ENCODE measurements around the gene TMEM119. TPM values are rescaled to one million over a fixed set of nuclear protein-coding genes. Genes with fewer than 3 reads are reported as not detected.

Gene TMEM119
- total and polyA plus RNA-seq, 2 of the 4 experiments (the other 2 are of a cell fraction) = 8.1 to 9.2 TPM

DNA sequence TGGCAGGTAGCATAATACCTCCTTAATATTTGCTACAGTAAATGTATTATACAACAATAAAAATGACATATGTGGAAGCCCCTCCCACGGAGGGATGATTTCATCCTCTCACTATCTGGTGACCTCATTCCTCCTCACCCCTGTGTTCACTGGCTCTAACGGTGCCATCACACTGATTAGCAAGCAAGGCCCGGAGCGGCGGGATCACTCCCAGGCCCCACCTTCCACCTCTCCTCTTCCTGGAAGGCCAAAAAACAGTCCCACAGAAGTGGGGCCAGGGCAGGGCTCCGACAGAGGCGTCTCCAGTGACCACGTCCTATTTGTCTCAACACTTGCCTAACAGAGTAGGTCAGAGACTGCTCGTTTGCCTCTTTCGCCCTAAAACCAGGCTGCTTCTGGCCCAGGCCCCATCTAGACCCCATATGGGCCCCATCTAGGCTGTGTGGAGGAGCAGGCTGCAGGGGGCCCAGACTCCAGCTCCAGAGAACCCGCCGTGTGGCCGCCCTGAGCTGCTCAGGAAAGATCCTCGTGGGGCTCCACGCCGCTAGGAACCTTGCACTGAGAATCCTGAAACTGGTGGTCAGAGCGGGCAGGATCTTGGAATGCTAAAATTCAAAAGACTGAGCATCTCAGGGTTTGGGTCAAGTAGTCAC lies 32.1 kb upstream of the TMEM119 start:
- H3K4me3 ChIP-seq (ENCODE audit: insufficient read depth, low read depth, low read length) = no peak overlapping the region
- peak overlapping the region; percentile 43 for H3K18ac ChIP-seq (ENCODE audit: low read depth, low read length)
- peaks cover 0 to 22% of the 10 kb centered on the region in 2 experiments; a peak in 1 of 4 replicates for H3K79me1 ChIP-seq (ENCODE audit: low read depth in 1 of 2, low read length in 2 of 2)
- intact Hi-C loops (cut with micrococcal nuclease) (loop anchor here (5.0 kb wide), 1 partner anchor 462 kb away; the partner anchor contains the start of gene ALKBH2), in situ Hi-C loops (cut with MboI; ENCODE audit: low sequenced_read_pairs) (loop anchor here (25.0 kb wide), 1 partner anchor 457 kb away; the partner anchor contains the start of genes ALKBH2 and UNG), dilution Hi-C loops (cut with HindIII; ENCODE audit: low sequenced_read_pairs, unreplicated experiment) (no loop called here)
- no peaks in the 10 kb centered on the region for H3K36me3 ChIP-seq (ENCODE audit: control insufficient read depth, insufficient read depth, low read length)
- peak overlapping the region; percentile 86 for H4K91ac ChIP-seq (ENCODE audit: insufficient read depth, low read depth, low read length)
- no peaks in the 10 kb centered on the region for H3K9me3 ChIP-seq (ENCODE audit: control insufficient read depth, insufficient read depth, low read length)
- peaks cover 26% of the 10 kb centered on the region for H3K9me1 ChIP-seq (ENCODE audit: insufficient read depth, low read length)
- WGBS, 2 experiments (ENCODE audit: extremely low coverage in 2 of 2, insufficient read length in 1 of 2) = 43% methylated on average over 8 of the region's 17 CpGs; no CpG with 5 or more reads in 1 of the 2 experiments
- ChIA-PET CTCF (interaction anchor here (0.6 to 1.4 kb wide), 3 partner anchors 12 to 321 kb away, joined by 3 read pairs; no protein-coding TSS in a partner anchor), POLR2A (ENCODE audit: unreplicated experiment) (no interaction called here)
- H3K4me2 ChIP-seq (ENCODE audit: low read depth, low read length) = no peak overlapping the region
- peak overlapping the region; percentile 77 for H2AFZ ChIP-seq (replicated peaks; ENCODE audit: low read length, poor library complexity)
- H3K4me1 ChIP-seq (ENCODE audit: control insufficient read depth, insufficient read depth, low read length) = peaks cover 30% of the 10 kb centered on the region
- H3K27ac ChIP-seq (ENCODE audit: insufficient read depth, low read length) = peak overlapping the region; percentile 78
- peak overlapping the region; percentile 69 for H2BK20ac ChIP-seq (ENCODE audit: low read depth, low read length)
- peak overlapping the region; percentile 87; the same call in 2 of the 3 replicates for H2BK15ac ChIP-seq (ENCODE audit: low read depth, low read length)
- peak overlapping the region; percentile 86 for H2BK5ac ChIP-seq (ENCODE audit: low read depth, low read length, poor library complexity, severe bottlenecking)
- peak; percentile 31; the same call in 1 of the 2 replicates for TF ChIP-seq MAZ (IDR thresholded peaks at IDR 0.05; ENCODE audit: borderline replicate concordance, low read depth, low read length)
- TF ChIP-seq RAD21 (IDR thresholded peaks at IDR 0.05; ENCODE audit: low read length) = no peak
- TF ChIP-seq FOS (IDR thresholded peaks at IDR 0.05; ENCODE audit: low read depth, low read length) = 0 out of 2 replicates have a peak, but pooled peaks have one; percentile 15
- TF ChIP-seq BHLHE40 (IDR thresholded peaks at IDR 0.05; ENCODE audit: low read depth, low read length) = no peak
- TF ChIP-seq CEBPB (IDR thresholded peaks at IDR 0.05; ENCODE audit: low read depth, low read length) = 0 out of 2 replicates have a peak, but pooled peaks have one; percentile 27
- H3K14ac ChIP-seq (replicated peaks; ENCODE audit: low read depth, low read length) = peak overlapping the region; percentile 49
- no peaks in the 10 kb centered on the region for H3K27me3 ChIP-seq (ENCODE audit: control insufficient read depth, insufficient read depth, low read length)
- H3K23ac ChIP-seq (ENCODE audit: low read depth, low read length) = peak overlapping the region; percentile 90
- peak overlapping the region; percentile 92 for H2AK5ac ChIP-seq (ENCODE audit: low read depth, low read length)
- H3K4ac ChIP-seq (ENCODE audit: low read depth, low read length) = peak overlapping the region; percentile 92
- H2AK9ac ChIP-seq (replicated peaks; ENCODE audit: low read depth, low read length, poor library complexity) = peak overlapping the region; percentile 81
- BruUV-seq (replicated peaks) = no TSS peak
- H4K8ac ChIP-seq (ENCODE audit: low read depth in 2 of 2, low read length in 2 of 2) = peak overlapping the region; percentile 23 to 89; a peak in 3 of 4 replicates
- peak overlapping the region; percentile 31 for H4K5ac ChIP-seq (ENCODE audit: low read depth, low read length)
- H4K20me1 ChIP-seq (ENCODE audit: insufficient read depth, low read length) = no peaks in the 10 kb centered on the region
- peak; percentile 87 for DNase-seq
- ATAC-seq (ENCODE audit: low read depth) = peak; percentile 70
- H3K9ac ChIP-seq (ENCODE audit: low read depth, low read length) = peak overlapping the region; percentile 37
- peak overlapping the region; percentile 88 for H2BK120ac ChIP-seq (ENCODE audit: low read depth, low read length)
- peak overlapping the region; percentile 35; the same call in 1 of the 2 replicates for H3K56ac ChIP-seq (ENCODE audit: extremely low read depth, insufficient read depth, low read length)

Data from IMR-90 (cell line).